Measurements from ENCODE around the gene INIP.

Gene INIP

GRCh38 chr9:112669326-112669725 is 48.6 kb downstream of the INIP start:
- DNase-seq, result no peak

GRCh38 chr9:112665347-112665746 is 52.6 kb downstream of the INIP start:
- DNase-seq, result no peak

GRCh38 chr9:112664531-112664930 is 53.4 kb downstream of the INIP start:
- no peak for DNase-seq

- no peak for DNase-seq
Measured at GRCh38 chr9:112663681-112664080, 54.2 kb downstream of the INIP start.

- no peak for DNase-seq
Measured at GRCh38 chr9:112659906-112660305, 58.0 kb downstream of the INIP start.

- no peak for DNase-seq
Measured at GRCh38 chr9:112655668-112656067, 62.2 kb downstream of the INIP start.

- no peak for DNase-seq
Measured at GRCh38 chr9:112654282-112654681, 63.6 kb downstream of the INIP start.

GRCh38 chr9:112648624-112649023 is 69.3 kb downstream of the INIP start:
- no peak for DNase-seq

- DNase-seq, result no peak
Measured at GRCh38 chr9:112647596-112647995, 70.3 kb downstream of the INIP start.

- DNase-seq, result no peak
Measured at GRCh38 chr9:112642126-112642525, 75.8 kb downstream of the INIP start.

- DNase-seq, result no peak
Measured at GRCh38 chr9:112640311-112640710, 77.6 kb downstream of the INIP start.
